Mesodermal cell (in vitro differentiated cells): ENCODE measurements around the gene CADM3.

Source experiments
- H3K27ac ChIP-seq: 2 replicates; pipeline ENCODE4 v1.7.0; 2013; ENCODE audit warnings: mild to moderate bottlenecking, low read depth, low read length, moderate library complexity; ENCODE audit not compliant: severe bottlenecking
- H3K36me3 ChIP-seq: 2 replicates; pipeline ENCODE4 v1.7.1; 2013; ENCODE audit warnings: mild to moderate bottlenecking, low read length, moderate library complexity; ENCODE audit not compliant: control insufficient read depth, insufficient read depth
- H3K4me1 ChIP-seq: one replicate; pipeline ENCODE4 v1.7.1; 2013; ENCODE audit warnings: mild to moderate bottlenecking, low read length; ENCODE audit not compliant: insufficient read depth, control insufficient read depth, poor library complexity, severe bottlenecking
- H3K4me3 ChIP-seq: 2 replicates; pipeline ENCODE4 v1.7.0; 2013; ENCODE audit warnings: low read length, control low read depth, mild to moderate bottlenecking; ENCODE audit not compliant: insufficient read depth, poor library complexity, severe bottlenecking; ENCODE audit errors: extremely low read depth
- H3K9me3 ChIP-seq: 2 replicates; pipeline ENCODE4 v1.7.1; 2013; ENCODE audit warnings: mild to moderate bottlenecking, low read length, moderate library complexity; ENCODE audit not compliant: control insufficient read depth
- WGBS, 2 experiments: methylation state at CpG; one replicate each; pipeline ENCODE4 v1.1.5; 2013; ENCODE audit warnings: missing lambda C conversion rate in 2 of 2; ENCODE audit not compliant: insufficient coverage in 2 of 2; 5-methylcytosine and 5-hydroxymethylcytosine counted together

Gene CADM3

DNA sequence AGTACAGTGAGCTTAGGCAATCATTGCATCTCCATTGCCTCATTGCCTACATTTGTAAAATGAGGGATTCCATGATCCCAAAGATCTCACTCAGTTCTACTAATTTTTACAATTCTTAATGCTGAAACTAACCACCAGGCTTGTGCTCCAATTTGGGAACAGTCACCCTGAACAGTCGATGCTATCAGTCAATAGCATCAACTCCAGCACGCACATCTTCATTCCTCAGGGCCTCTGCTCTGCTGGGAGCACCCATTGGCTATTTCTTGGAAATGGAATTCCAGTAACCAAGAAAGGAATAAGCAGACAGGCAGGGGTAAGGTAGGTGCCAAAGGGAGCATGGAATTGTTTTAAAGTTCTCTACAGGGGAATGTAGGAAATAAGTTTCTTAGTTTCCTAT is 19.0 kb downstream of the CADM3 start:
- peaks cover 9% of the 10 kb centered on the region for H3K4me1 ChIP-seq
- no peak overlapping the region for H3K27ac ChIP-seq
- no peak overlapping the region for H3K4me3 ChIP-seq
- no peaks in the 10 kb centered on the region for H3K9me3 ChIP-seq
- H3K36me3 ChIP-seq, result peaks cover 7% of the 10 kb centered on the region
- 83 to 100% methylated on average over 2 of the region's 2 CpGs for WGBS, 2 experiments

- Histone ChIP-seq H3K36me3 (peaks cover 13% of the 10 kb centered on the region), H3K4me1 (no peaks in the 10 kb centered on the region), H3K27ac (no peak overlapping the region), H3K4me3 (no peak overlapping the region), H3K9me3 (no peaks in the 10 kb centered on the region)
- WGBS, 2 experiments, result 68 to 74% methylated on average over 4 to 5 of the region's 5 CpGs
Measured at GRCh38 chr1:159196543-159196942, 25.1 kb downstream of the CADM3 start.

- H3K4me3 ChIP-seq, result no peak overlapping the region
- H3K36me3 ChIP-seq, result peaks cover 9% of the 10 kb centered on the region
- no peaks in the 10 kb centered on the region for H3K4me1 ChIP-seq
- 52 to 64% methylated on average over 7 to 10 of the region's 12 CpGs for WGBS, 2 experiments
- no peaks in the 10 kb centered on the region for H3K9me3 ChIP-seq
- H3K27ac ChIP-seq, result no peak overlapping the region
Measured at GRCh38 chr1:159197561-159198557, 26.4 kb downstream of the CADM3 start.

- Histone ChIP-seq H3K27ac (no peak overlapping the region), H3K36me3 (peaks cover 6% of the 10 kb centered on the region), H3K4me3 (no peak overlapping the region), H3K4me1 (peaks cover 2% of the 10 kb centered on the region), H3K9me3 (no peaks in the 10 kb centered on the region)
- WGBS, 2 experiments, result 90 to 98% methylated on average over 4 to 5 of the region's 5 CpGs
Measured at GRCh38 chr1:159199901-159200300, 28.5 kb downstream of the CADM3 start.

- WGBS, 2 experiments, result 91 to 94% methylated on average over 8 to 9 of the region's 18 CpGs
- Histone ChIP-seq H3K4me3 (no peak overlapping the region), H3K9me3 (no peaks in the 10 kb centered on the region), H3K4me1 (peaks cover 2% of the 10 kb centered on the region), H3K27ac (no peak overlapping the region), H3K36me3 (peaks cover 6% of the 10 kb centered on the region)
Measured at GRCh38 chr1:159200769-159201168, 29.4 kb downstream of the CADM3 start.

DNA sequence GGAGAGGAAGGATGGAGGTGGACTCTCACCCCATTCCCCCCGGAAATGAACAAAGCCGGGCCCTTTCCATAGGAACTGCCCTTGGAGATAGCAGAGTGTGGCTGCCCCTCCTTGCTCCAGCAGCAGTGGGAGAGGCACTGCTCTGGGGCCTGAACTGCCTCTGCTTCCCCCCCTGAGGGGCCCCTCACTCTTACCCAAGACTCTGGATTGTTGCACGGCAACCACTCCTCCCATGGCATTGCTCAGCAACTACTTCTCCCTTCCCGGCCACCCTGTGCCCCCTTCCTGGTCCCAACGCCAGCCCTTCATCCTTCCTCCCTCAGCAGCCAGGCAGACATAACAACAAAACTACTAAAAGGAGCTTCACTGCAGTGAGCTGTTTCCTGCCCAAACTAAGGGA is 30.2 kb downstream of the CADM3 start:
- H3K36me3 ChIP-seq, result peaks cover 6% of the 10 kb centered on the region
- no peak overlapping the region for H3K27ac ChIP-seq
- WGBS, 2 experiments, result 84 to 86% methylated on average over 2 to 5 of the region's 5 CpGs
- no peaks in the 10 kb centered on the region for H3K9me3 ChIP-seq
- peaks cover 2% of the 10 kb centered on the region for H3K4me1 ChIP-seq
- H3K4me3 ChIP-seq, result no peak overlapping the region

DNA sequence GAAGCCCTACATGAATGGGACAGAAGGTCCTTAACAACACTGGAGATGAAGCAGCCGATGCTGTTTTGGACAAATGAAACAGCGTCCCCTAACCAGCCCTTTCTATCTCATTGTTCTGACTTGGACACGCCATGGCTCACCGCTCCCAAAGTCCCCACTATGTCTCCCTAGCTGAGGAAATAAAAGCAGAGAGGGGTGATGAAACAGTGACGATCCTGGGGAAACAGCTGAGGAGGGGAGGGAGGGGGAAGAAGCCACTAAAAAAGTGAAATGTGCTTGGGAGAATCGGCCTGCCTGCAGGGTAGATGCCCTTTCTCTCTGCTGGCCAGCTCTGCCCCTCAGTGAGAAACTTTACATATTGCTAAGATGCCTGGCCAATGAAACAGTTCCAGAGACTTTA is 32.2 kb downstream of the CADM3 start:
- no peaks in the 10 kb centered on the region for H3K36me3 ChIP-seq
- WGBS, 2 experiments, result 86 to 89% methylated on average over 1 to 4 of the region's 6 CpGs
- peaks cover 2% of the 10 kb centered on the region for H3K4me1 ChIP-seq
- no peaks in the 10 kb centered on the region for H3K9me3 ChIP-seq
- no peak overlapping the region for H3K27ac ChIP-seq
- H3K4me3 ChIP-seq, result no peak overlapping the region

- no peak within 1 kb of the TSS for H3K4me3 ChIP-seq
- H3K4me1 ChIP-seq, result peaks cover 2% of the 10 kb centered on the region
- 87 to 88% methylated on average over 9 to 12 of the region's 13 CpGs for WGBS, 2 experiments
- H3K9me3 ChIP-seq, result no peaks in the 10 kb centered on the region
- no peak within 1 kb of the TSS for H3K27ac ChIP-seq
- no peaks in the 10 kb centered on the region for H3K36me3 ChIP-seq
Measured at GRCh38 chr1:159204161-159205141, 33.0 kb downstream of the CADM3 start, which contains the start of gene ACKR1. Gene ACKR1, plus strand, starts transcription at chr1:159204875. Its CDS starts 85 bp downstream, at chr1:159204960.

DNA sequence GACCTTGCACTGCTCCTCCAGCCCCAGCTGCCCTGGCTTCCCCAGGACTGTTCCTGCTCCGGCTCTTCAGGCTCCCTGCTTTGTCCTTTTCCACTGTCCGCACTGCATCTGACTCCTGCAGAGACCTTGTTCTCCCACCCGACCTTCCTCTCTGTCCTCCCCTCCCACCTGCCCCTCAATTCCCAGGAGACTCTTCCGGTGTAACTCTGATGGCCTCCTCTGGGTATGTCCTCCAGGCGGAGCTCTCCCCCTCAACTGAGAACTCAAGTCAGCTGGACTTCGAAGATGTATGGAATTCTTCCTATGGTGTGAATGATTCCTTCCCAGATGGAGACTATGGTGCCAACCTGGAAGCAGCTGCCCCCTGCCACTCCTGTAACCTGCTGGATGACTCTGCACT is 33.8 kb downstream of the CADM3 start:
- H3K27ac ChIP-seq, result no peak overlapping the region
- 58 to 63% methylated on average over 4 to 5 of the region's 6 CpGs for WGBS, 2 experiments
- H3K4me1 ChIP-seq, result peaks cover 2% of the 10 kb centered on the region
- no peaks in the 10 kb centered on the region for H3K36me3 ChIP-seq
- no peaks in the 10 kb centered on the region for H3K9me3 ChIP-seq
- H3K4me3 ChIP-seq, result no peak overlapping the region

- peaks cover 2% of the 10 kb centered on the region for H3K4me1 ChIP-seq
- H3K36me3 ChIP-seq, result no peaks in the 10 kb centered on the region
- WGBS, 2 experiments, result 94 to 100% methylated on average over 1 to 4 of the region's 4 CpGs
- H3K27ac ChIP-seq, result no peak overlapping the region
- H3K4me3 ChIP-seq, result no peak overlapping the region
- H3K9me3 ChIP-seq, result no peaks in the 10 kb centered on the region
Measured at GRCh38 chr1:159206110-159206509, 34.7 kb downstream of the CADM3 start.
